GM18951 (cell line): ENCODE measurements around the gene HELT.

Experiments
- POLR2A ChIP-seq: IDR thresholded peaks from 4 replicates; pipeline ENCODE4 v1.6.1; 2011; ENCODE audit warnings: mild to moderate bottlenecking; ENCODE audit not compliant: insufficient read length, insufficient read depth; ENCODE audit errors: extremely low read depth
- in situ Hi-C: fragments of 300-500 bp; cut with MboI; formaldehyde crosslinking; loops from one replicate; pipeline ENCODE4 v1.12.0; 2022; ENCODE audit warnings: low sequenced_read_pairs, mixed read lengths, inconsistent platforms; ENCODE audit not compliant: unreplicated experiment

The HELT gene

GRCh38 chr4:185017964-185018772, at the start of gene HELT:
Gene HELT (plus strand): TSS chr4:185018490. CDS start chr4:185018929, 439 bp downstream.
- in situ Hi-C loops: no loop called here
- TF ChIP-seq POLR2A: no peak

- TF ChIP-seq POLR2A: no peak
- in situ Hi-C loops: no loop called here
Observed at GRCh38 chr4:184968784-184969201, 49.5 kb upstream of the HELT start.

GRCh38 chr4:184969610-184970009, 48.7 kb upstream of the HELT start:
- in situ Hi-C loops: no loop called here
- no peak for TF ChIP-seq POLR2A

- in situ Hi-C loops: no loop called here
- TF ChIP-seq POLR2A: no peak
Observed at GRCh38 chr4:184972991-184973390, 45.3 kb upstream of the HELT start.

- in situ Hi-C loops: loop anchor here (25.0 kb wide), 1 partner anchor 714 kb away; no protein-coding TSS in a partner anchor
Observed at GRCh38 chr4:184976348-184976747, 41.9 kb upstream of the HELT start.

GRCh38 chr4:184977747-184978146, 40.5 kb upstream of the HELT start:
- in situ Hi-C loops: loop anchor here (25.0 kb wide), 1 partner anchor 715 kb away; no protein-coding TSS in a partner anchor
- no peak for TF ChIP-seq POLR2A

GRCh38 chr4:184978211-184978610, 40.1 kb upstream of the HELT start:
- no peak for TF ChIP-seq POLR2A
- in situ Hi-C loops: loop anchor here (25.0 kb wide), 1 partner anchor 716 kb away; no protein-coding TSS in a partner anchor

GRCh38 chr4:184979461-184980124, 38.7 kb upstream of the HELT start:
- no peak for TF ChIP-seq POLR2A
- in situ Hi-C loops: loop anchor here (10.0 to 25.0 kb wide), 2 partner anchors 235 to 717 kb away; no protein-coding TSS in a partner anchor

GRCh38 chr4:184980261-184980660, 38.0 kb upstream of the HELT start:
- no peak for TF ChIP-seq POLR2A
- in situ Hi-C loops: loop anchor here (10.0 to 25.0 kb wide), 2 partner anchors 235 to 718 kb away; no protein-coding TSS in a partner anchor

GRCh38 chr4:184983672-184984356, 34.5 kb upstream of the HELT start:
- in situ Hi-C loops: loop anchor here (10.0 to 25.0 kb wide), 2 partner anchors 239 to 722 kb away; no protein-coding TSS in a partner anchor
- TF ChIP-seq POLR2A: no peak

- in situ Hi-C loops: loop anchor here (10.0 to 25.0 kb wide), 2 partner anchors 243 to 725 kb away; no protein-coding TSS in a partner anchor
- no peak for TF ChIP-seq POLR2A
Observed at GRCh38 chr4:184987493-184988031, 30.7 kb upstream of the HELT start.

- in situ Hi-C loops: loop anchor here (10.0 to 25.0 kb wide), 2 partner anchors 244 to 726 kb away; no protein-coding TSS in a partner anchor
- TF ChIP-seq POLR2A: no peak
Observed at GRCh38 chr4:184988611-184989010, 29.7 kb upstream of the HELT start.

GRCh38 chr4:184989283-184989682, 29.0 kb upstream of the HELT start:
- in situ Hi-C loops: loop anchor here (10.0 to 25.0 kb wide), 2 partner anchors 244 to 727 kb away; no protein-coding TSS in a partner anchor

- in situ Hi-C loops: loop anchor here (25.0 kb wide), 1 partner anchor 728 kb away; no protein-coding TSS in a partner anchor
Observed at GRCh38 chr4:184990131-184990530, 28.2 kb upstream of the HELT start.
